Tongue (tissue), 2 donors: ENCODE data around the gene PHC3. TPM values are rescaled to one million over a fixed set of nuclear protein-coding genes. Genes with fewer than 3 reads are reported as not detected.
"Not testable (repeated sequence)": the region's sequence is repeated elsewhere in the genome, so short reads cannot be mapped to it uniquely, and the experiment has no call there.

Experiments used
- DNase-seq: peaks from one replicate; pipeline ENCODE4 v3.0.0-alpha.2; 2015
- total RNA-seq: library from RNA; depleted of rRNA; stranded (reverse); fragments of >200 nt; gene quantifications from one replicate; pipeline ENCODE4 v1.2.3, GENCODE V29; 2014

PHC3 gene
- 54.3 TPM for total RNA-seq

GRCh38 chr3:170180908-170181885, at the start of gene PHC3:
Gene PHC3, minus strand, starts transcription at chr3:170181733. Its CDS starts 18 bp downstream, at chr3:170181715.
- peak; percentile 97 for DNase-seq

- no peak for DNase-seq
These were observed 46.7 kb upstream of the PHC3 start for GRCh38 chr3:170228093-170228766.

GRCh38 chr3:170226426-170226960, 45.0 kb upstream of the PHC3 start:
- no peak for DNase-seq

GRCh38 chr3:170225166-170225565, 43.6 kb upstream of the PHC3 start:
- no peak for DNase-seq

- DNase-seq: peak; percentile 53
These were observed 41.4 kb upstream of the PHC3 start for GRCh38 chr3:170222647-170223541.

- peak; percentile 99 for DNase-seq
These were observed 40.6 kb upstream of the PHC3 start, which contains the start of gene PRKCI for GRCh38 chr3:170221924-170222646. Gene PRKCI, plus strand, starts transcription at chr3:170222424. Its CDS starts 246 bp downstream, at chr3:170222670.

GRCh38 chr3:170220871-170221270, 39.3 kb upstream of the PHC3 start:
- no peak for DNase-seq

- no peak for DNase-seq
These were observed 38.3 kb upstream of the PHC3 start for GRCh38 chr3:170219850-170220249.

- DNase-seq: no peak
These were observed 30.1 kb upstream of the PHC3 start for GRCh38 chr3:170211668-170212067.

GRCh38 chr3:170207717-170208116, 26.2 kb upstream of the PHC3 start:
- no peak for DNase-seq

GRCh38 chr3:170206164-170206762, 24.7 kb upstream of the PHC3 start:
- not testable (repeated sequence) for DNase-seq

GRCh38 chr3:170205302-170205701, 23.8 kb upstream of the PHC3 start:
- DNase-seq: no peak

- no peak for DNase-seq
These were observed 23.0 kb upstream of the PHC3 start for GRCh38 chr3:170204509-170204908.

GRCh38 chr3:170204023-170204472, 22.5 kb upstream of the PHC3 start:
- no peak for DNase-seq

GRCh38 chr3:170203457-170203856, 21.9 kb upstream of the PHC3 start:
- no peak for DNase-seq

GRCh38 chr3:170201527-170201926, 20.0 kb upstream of the PHC3 start:
- no peak for DNase-seq

GRCh38 chr3:170200987-170201386, 19.5 kb upstream of the PHC3 start:
- no peak for DNase-seq

GRCh38 chr3:170196833-170197232, 15.3 kb upstream of the PHC3 start:
- DNase-seq: no peak

GRCh38 chr3:170195759-170196158, 14.2 kb upstream of the PHC3 start:
- not testable (repeated sequence) for DNase-seq

GRCh38 chr3:170189398-170190256, 8.1 kb upstream of the PHC3 start:
- no peak for DNase-seq
